ENCODE results near the gene ARL17B.

DNA sequence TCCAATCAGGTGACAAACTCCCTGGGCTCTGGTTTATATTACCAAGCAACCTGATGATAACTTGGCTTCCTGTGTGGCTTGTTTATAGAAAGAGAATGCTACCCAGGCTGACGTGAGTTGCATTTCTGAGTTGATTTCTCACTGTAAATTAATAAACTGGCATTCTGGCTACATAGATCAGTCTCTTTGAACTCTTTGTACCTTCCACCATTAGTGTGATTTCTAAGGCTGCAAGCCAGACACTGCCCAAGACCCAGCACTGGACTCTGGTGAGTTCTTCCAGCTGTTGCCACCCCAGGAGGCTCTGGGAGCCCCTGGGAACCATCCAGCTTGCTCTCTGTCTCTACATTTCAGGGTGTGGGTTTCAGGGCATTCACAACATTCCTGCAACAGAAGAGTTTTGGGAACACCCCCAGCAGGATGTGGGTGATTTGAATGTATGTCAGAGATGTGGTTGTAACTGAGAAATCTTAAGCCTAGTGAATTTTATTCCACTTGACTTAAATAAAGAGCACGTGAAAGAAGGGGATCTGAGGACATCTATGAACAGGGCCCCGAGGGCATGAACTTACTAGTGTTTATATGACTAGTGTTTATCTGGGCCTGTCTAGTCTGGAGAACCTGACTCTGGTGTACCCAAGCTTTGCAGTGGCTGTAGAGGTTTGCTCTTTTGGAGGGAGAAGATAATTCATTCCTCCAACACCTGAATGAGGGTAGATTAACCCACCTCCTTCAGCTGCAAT lies 96.9 kb downstream of the ARL17B start:
- TF ChIP-seq GATA2 (IDR thresholded peaks at IDR 0.05; ENCODE audit: low read depth, low read length) (no peak), GATA3 (IDR thresholded peaks at IDR 0.05; ENCODE audit: low read depth, low read length) (no peak)

Data from SH-SY5Y (cell line).